HG03039 (cell line): ENCODE measurements around the gene IRF9.

ENCODE experiments used
- ATAC-seq: cut with Tn5 transposase; IDR thresholded peaks from one replicate; pipeline ENCODE4 v1.9.1; 2021; ENCODE audit warnings: mild to moderate bottlenecking, moderate library complexity; ENCODE audit not compliant: unreplicated experiment

IRF9 gene, protein sequence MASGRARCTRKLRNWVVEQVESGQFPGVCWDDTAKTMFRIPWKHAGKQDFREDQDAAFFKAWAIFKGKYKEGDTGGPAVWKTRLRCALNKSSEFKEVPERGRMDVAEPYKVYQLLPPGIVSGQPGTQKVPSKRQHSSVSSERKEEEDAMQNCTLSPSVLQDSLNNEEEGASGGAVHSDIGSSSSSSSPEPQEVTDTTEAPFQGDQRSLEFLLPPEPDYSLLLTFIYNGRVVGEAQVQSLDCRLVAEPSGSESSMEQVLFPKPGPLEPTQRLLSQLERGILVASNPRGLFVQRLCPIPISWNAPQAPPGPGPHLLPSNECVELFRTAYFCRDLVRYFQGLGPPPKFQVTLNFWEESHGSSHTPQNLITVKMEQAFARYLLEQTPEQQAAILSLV

DNA sequence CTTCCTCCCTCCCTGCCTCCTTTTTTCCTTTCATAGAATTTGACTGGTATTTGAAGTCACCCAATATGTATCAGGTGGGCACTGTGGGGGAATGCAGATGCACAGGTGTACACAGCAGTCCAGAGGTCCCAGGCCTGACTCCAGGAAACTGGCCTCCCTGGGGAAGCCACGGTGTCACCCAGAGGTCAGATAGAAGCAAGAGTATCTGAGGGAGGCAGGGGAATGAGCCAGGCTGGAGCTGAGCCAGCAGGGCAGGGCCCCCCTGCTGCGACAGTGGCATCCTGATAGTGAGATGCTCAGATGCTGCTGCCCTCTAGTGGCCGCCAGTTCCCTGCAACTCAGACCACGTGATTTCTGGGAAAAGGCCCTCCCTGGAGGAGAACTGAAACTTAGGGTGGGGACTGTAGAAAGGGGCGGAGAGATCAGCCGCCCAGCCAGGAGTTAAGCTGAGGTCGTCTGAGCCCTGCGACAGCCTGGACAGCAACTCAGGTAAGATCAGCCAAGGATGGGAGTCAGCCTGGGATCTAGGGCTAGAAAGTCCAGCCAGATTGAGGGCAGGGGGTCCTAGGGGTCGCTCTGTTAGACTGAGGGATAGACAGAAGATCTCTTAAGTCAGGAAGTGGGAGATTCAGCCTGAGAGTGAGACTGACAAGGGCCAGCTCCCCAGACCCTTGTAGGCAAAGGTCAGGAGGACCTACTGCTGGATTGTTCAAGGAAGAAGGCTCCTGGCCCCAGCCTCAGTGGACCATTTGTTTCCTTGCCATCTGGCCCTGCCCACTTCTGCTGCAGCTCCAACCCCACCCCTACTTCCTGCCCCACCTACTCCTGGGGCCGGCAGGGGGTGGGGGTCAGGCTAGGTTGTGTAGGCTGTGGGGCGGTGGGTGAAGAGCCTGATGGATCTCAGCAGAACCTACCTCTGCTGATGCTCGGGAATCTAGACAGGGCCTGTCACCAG lies at the start of gene IRF9:
IRF9 (plus strand) TSS at position 416 of the 955 bp plus-strand sequence. CDS start 880 bp downstream, outside the sequence.
- ATAC-seq = peak; percentile 68

DNA sequence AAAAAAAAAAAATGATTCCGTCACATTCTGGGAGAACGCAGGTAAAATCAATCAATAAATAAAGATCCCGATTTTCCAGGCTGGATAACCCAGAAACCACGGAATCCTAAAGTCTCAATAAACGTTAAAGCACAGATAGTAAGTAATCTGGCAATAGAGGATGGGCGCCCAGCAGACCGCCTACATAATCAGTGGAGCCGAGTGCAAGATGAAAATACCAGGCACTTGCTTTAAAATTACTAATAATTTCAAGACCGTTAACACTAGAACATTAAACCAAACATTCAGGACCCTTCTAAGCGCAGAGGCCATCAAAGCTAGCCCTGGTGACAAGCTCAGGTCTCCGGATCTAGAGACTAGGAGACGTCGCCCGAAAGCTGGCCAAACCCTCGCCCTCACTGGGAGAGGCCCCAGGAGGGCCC lies 47.7 kb upstream of the IRF9 start:
- no peak for ATAC-seq

DNA sequence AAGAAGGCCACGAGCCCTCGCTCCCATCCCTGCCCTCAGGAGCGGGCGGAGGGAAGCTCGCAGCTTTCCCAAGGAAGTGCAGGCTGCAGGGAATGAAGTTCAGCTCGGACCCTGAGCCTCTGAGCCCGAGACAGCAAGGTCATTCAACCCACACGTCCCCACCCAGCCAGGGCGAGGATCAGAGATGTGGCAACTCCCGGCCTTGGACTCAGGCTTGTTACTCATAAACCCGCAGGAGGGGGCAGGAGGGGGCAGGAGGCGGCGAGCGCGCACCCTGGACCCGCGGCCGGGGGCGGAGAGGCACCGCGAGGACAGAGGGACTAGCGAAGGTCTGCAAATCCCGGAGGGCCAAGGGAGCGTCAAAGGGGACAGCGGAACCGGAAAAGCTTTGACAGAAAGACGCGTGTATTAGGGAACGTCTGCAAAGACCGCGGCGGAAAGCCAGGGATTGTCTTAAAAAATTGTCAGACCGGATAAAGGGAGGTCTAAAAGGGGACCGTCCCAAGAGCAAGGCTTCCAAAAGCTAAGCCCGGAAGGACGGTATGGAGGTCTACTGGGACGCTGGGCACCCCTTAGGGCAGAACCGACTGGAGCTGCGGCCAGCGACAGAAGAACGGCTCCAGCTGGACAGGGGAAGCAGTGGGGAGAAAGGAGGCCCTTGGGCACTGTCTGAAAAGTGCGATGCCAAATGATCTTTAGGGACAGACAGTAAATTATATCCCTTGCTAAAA lies 47.1 kb upstream of the IRF9 start:
- ATAC-seq = peak; percentile 29

GRCh38 chr14:24114532-24115421 lies 46.3 kb upstream of the IRF9 start, which contains the start of the genes DCAF11 and NRL:
Gene DCAF11 (plus strand): TSS chr14:24114777. CDS start chr14:24115595, 818 bp downstream.
Gene NRL (minus strand): TSS chr14:24114949. CDS start chr14:24082848, 32,101 bp downstream.
- peak; percentile 80 for ATAC-seq

- ATAC-seq = no peak
Measured at GRCh38 chr14:24115422-24116127, 45.5 kb upstream of the IRF9 start.

- ATAC-seq = no peak
Measured at GRCh38 chr14:24116128-24116814, 44.8 kb upstream of the IRF9 start.

DNA sequence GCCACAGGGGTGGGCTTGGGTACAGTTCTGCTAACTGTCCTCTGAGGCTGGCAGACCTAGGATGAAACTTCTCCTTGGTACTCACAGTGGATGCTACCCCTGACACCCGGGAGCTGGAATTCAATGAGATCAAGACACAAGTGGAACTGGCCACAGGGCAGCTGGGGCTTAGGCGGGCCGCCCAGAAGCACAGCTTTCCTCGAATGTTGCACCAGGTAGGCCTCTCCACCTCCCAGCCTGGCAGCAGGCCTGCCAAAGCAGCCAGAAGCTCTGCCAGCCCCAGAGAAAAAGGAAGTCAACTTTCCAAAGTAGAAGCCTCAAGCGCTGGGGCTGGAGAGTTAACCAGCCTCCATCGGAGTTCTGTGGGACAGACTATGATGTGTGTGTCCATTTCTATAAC lies 43.9 kb upstream of the IRF9 start:
- no peak for ATAC-seq

DNA sequence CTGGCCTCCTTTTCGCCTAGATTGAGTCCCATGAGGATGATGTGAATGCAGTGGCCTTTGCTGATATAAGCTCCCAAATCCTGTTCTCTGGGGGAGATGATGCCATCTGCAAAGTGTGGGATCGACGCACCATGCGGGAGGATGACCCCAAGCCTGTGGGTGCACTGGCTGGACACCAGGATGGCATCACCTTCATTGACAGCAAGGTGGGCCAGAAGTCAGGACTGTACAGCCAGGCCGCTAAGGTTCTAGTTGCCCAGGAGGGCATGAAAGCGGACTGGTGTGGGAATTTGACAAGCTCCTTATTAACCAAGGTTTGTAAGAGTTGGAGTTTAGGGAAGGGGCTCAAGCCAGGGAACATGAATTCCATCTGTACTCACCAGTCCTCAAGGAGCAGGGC lies 41.4 kb upstream of the IRF9 start:
- no peak for ATAC-seq

GRCh38 chr14:24121210-24121609 lies 39.9 kb upstream of the IRF9 start:
- ATAC-seq = no peak

DNA sequence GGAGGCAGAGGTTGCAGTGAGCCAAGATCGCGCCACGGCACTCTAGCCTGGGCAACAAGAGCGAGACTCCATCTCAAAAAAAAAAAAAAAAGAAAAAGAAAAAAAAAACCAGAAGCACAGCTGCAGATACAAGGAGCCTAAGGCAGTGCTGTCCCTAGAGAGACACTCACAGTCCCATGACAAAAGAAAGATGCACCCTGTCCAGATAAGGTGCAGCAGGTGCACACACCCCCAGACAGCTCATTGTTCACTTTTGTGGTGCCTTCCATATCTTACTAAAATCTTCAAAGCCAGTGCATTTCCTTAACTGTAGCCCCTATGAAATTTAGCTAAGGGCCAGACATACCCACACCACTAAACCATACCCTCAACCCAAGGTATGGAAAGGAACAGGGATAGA lies 38.6 kb upstream of the IRF9 start:
- ATAC-seq = no peak

DNA sequence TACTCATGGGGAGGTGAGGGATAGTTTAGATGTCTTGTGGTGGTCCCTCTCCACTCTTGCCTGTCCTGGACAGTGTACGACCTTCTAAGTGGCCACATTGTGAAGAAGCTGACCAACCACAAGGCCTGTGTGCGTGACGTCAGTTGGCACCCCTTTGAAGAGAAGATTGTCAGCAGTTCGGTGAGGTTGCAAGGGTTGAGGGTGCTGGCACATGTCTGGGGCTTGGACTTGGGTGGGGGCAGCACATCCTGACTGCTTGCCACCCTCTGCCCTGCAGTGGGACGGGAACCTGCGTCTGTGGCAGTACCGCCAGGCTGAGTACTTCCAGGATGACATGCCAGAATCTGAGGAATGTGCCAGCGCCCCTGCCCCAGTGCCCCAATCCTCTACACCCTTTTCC lies 38.2 kb upstream of the IRF9 start:
- ATAC-seq = no peak

DNA sequence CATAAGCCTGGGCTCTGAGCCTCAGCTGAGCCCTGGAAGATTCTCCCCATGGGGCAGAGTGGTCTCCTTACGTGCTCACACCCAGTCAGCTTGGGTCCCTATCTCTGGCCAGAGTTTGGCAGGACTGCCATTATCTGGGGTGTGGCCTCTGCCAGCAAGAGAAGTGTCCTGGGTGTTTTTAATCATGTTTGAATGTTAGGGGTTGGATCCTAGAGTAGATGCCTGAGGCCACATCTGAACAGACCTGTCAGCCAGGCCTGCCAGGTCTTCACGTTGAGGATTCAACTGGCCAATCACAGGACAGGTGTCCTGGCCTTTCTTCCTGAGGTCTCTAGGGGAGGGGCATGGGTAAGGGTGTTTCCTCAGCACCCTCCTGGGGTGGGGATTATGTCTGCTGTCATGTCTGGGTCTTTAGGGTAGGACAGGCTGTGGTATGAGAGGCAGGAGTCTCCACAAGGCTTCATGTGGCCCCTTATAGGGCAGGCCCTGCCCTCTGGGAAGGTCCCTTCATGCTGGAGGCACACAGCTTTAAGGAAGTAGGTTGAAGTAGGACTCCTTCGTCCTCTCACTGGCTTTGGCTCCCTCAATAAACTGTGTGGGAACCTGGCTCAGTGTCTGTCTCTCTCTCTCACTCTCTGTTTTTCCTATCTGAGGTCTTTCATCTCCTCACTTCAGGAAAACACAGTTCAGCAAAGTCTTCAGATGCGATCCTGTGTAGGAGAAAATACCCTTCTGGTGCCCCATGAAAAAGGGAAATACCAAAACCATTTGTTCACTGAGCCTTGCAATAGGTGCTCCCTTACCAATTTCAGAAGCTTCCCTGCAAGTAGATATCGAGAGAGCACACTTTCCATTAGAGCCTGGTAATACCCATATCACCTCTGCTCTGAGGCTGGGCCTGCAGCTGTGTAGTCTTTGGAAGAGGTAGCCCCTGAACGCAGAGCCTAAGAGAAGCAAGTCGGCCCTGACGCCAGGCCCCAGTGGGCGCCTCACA lies 37.3 kb upstream of the IRF9 start:
- peak; percentile 47 for ATAC-seq

DNA sequence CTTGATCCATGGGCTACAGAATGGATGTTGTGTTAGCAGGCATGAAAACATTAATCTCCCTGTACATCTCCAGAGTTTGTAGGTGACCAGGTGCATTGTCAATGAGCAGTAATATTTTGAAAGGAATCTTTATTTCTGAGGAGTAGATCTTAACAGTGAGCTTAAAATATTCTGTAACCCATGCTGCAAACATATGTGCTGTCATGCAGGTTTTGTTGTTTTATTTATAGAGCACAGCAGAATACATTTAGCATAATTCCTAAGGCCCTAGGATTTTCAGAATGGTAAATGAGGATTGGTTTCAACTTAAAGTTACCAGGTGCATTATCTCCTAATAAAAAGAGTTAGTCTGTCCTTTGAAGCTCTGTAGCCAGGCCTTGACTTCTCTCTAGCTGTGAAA lies 34.1 kb upstream of the IRF9 start:
- no peak for ATAC-seq

DNA sequence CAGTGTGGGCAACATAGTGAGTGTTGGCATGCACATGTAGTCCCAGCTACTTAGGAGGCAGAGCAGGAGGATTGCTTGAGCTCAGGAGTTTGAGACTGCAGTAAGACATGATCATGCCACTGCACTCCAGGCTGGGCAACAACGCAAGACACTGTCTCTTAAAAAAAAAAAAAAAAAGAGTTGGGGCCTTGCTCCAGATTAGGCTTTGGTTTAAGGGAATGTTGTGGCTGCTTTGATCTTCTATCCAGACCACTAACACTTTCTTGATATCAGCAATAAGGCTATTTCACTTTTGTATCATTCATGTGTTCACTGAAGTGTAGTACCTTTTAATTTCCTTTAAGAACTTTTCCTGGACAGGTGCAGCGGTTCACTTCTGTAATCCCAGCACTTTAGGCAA lies 33.4 kb upstream of the IRF9 start:
- no peak for ATAC-seq

DNA sequence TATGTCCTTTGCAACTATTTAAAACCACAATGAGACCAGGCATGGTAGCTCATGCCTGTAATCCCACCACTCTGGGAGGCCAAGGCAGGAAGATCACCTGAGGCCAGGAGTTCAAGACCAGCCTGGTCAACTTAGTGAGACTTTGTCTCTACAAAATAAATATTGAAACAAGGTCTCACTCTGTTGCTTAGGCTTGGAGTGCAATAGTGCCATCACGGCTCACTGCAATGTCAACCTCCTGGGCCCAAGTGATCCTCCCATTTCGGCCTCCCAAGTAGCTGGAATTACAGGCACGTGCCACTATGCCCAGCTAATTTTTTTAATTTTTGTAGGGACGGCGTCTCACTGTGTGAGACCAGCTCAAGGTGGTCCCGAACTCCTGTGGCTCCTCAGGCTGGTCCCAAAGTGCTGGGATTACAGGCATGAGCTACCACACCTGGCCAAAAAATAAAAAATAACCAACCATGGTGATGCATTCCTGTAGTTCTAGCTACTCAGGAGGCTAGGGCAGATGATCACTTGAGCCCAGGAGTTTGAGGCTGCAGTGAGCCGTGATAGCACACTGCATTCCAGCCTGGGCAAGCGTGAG lies 31.6 kb upstream of the IRF9 start:
- no peak for ATAC-seq

- ATAC-seq = no peak
Measured at GRCh38 chr14:24130380-24130716, 30.7 kb upstream of the IRF9 start, which contains the start of gene FITM1. Gene FITM1 (plus strand): TSS chr14:24130659. CDS start chr14:24131564, 905 bp downstream.
